Peyer's patch (tissue), 4 donors: Measurements from ENCODE around the gene KIAA0040.

Source experiments
- POLR2A ChIP-seq, 2 donors: fragments of 450-650 bp; IDR thresholded peaks; one replicate each; pipeline ENCODE4 v1.5.1; 2017; ENCODE audit warnings: antibody characterized with exemption in 2 of 2, mild to moderate bottlenecking in 2 of 2, moderate library complexity in 2 of 2
- TF ChIP-seq, protein P1 (sequence below), 6 experiments: fragments of 450-650 bp in 4 of 6; fragments of 200-600 bp in 2 of 6; sonication (generic) in 1 of 6; IDR thresholded peaks; one replicate each; pipeline ENCODE4 v1.5.1; 2017 to 2019; ENCODE audit warnings: antibody characterized with exemption in 6 of 6, mild to moderate bottlenecking in 3 of 6, moderate library complexity in 1 of 6

DNA sequence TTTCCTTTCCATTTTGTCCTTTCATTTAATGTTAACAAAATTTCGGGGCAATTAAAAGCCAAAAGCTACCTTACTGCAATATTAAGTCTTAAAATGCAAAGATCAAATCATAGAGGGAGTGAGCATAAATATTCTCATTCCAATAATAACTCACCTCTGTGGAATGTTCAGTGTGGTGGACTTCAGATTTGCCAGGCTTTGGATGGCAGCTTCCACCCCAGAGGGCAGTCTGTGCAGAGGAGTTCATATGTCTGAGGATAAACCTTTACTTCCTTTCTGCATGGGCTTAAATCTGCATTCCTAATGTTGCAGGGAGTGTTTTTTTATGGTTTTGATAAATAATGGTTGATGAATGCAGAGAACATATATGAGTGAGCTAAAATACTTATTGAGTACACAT lies 16.3 kb downstream of the KIAA0040 start:
- TF ChIP-seq, protein P1, sequence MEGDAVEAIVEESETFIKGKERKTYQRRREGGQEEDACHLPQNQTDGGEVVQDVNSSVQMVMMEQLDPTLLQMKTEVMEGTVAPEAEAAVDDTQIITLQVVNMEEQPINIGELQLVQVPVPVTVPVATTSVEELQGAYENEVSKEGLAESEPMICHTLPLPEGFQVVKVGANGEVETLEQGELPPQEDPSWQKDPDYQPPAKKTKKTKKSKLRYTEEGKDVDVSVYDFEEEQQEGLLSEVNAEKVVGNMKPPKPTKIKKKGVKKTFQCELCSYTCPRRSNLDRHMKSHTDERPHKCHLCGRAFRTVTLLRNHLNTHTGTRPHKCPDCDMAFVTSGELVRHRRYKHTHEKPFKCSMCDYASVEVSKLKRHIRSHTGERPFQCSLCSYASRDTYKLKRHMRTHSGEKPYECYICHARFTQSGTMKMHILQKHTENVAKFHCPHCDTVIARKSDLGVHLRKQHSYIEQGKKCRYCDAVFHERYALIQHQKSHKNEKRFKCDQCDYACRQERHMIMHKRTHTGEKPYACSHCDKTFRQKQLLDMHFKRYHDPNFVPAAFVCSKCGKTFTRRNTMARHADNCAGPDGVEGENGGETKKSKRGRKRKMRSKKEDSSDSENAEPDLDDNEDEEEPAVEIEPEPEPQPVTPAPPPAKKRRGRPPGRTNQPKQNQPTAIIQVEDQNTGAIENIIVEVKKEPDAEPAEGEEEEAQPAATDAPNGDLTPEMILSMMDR (IDR thresholded peaks at IDR 0.05): no peak
- no peak for TF ChIP-seq POLR2A (IDR thresholded peaks at IDR 0.05)
